Kidney epithelial cell (primary cell): ENCODE measurements around the gene NTNG1. TPM values are rescaled to one million over a fixed set of nuclear protein-coding genes. Genes with fewer than 3 reads are reported as not detected.

Experiments used
- DNase-seq: peaks from one replicate; pipeline ENCODE4 v3.0.0-alpha.2; 2010; ENCODE audit warnings: low read depth
- H3K27me3 ChIP-seq: 2 replicates; pipeline ENCODE4 v1.6.0; 2011; ENCODE audit warnings: low read length; ENCODE audit not compliant: control insufficient read depth, insufficient read depth
- H3K36me3 ChIP-seq: 2 replicates; pipeline ENCODE4 v1.5.1; 2011; ENCODE audit warnings: low read length; ENCODE audit not compliant: control insufficient read depth, insufficient read depth
- H3K4me3 ChIP-seq: 2 replicates; pipeline ENCODE4 v1.5.1; 2011; ENCODE audit warnings: low read depth, mild to moderate bottlenecking, control low read depth, low read length
- CTCF ChIP-seq: IDR thresholded peaks from 2 replicates; pipeline ENCODE4 v1.5.1; 2011; ENCODE audit warnings: mild to moderate bottlenecking, moderate library complexity, low read length, control low read depth, inconsistent platforms; ENCODE audit not compliant: insufficient read depth, poor library complexity, severe bottlenecking
- total RNA-seq: library from RNA; depleted of rRNA; stranded (reverse); fragments of >200 nt; gene quantifications from 2 replicates; pipeline ENCODE4 v1.2.3, GENCODE V29; 2015

Gene NTNG1
- total RNA-seq, 1 donor from 2014 or later, result 3.7 TPM

GRCh38 chr1:107433068-107433467 lies 292.2 kb downstream of the NTNG1 start:
- TF ChIP-seq CTCF, result no peak

GRCh38 chr1:107433635-107434360 lies 293.0 kb downstream of the NTNG1 start:
- Histone ChIP-seq H3K4me3 (no peak overlapping the region), H3K36me3 (no peaks in the 10 kb centered on the region), H3K27me3 (no peaks in the 10 kb centered on the region)
- TF ChIP-seq CTCF, result no peak
- DNase-seq, result no peak

More at GRCh38 chr1:107433068-107433467, 292.2 kb downstream of the NTNG1 start:
- Histone ChIP-seq H3K36me3 (no peaks in the 10 kb centered on the region), H3K27me3 (no peaks in the 10 kb centered on the region), H3K4me3 (no peak overlapping the region)
- no peak for DNase-seq

- TF ChIP-seq CTCF, result no peak
- no peaks in the 10 kb centered on the region for H3K27me3 ChIP-seq
Measured at GRCh38 chr1:107434361-107434693, 293.5 kb downstream of the NTNG1 start.

GRCh38 chr1:107436552-107437241 lies 295.9 kb downstream of the NTNG1 start:
- TF ChIP-seq CTCF, result no peak
- no peak overlapping the region for H3K4me3 ChIP-seq
- H3K27me3 ChIP-seq, result no peaks in the 10 kb centered on the region
- no peak for DNase-seq
- no peaks in the 10 kb centered on the region for H3K36me3 ChIP-seq

More at GRCh38 chr1:107434361-107434693, 293.5 kb downstream of the NTNG1 start:
- no peak overlapping the region for H3K4me3 ChIP-seq
- no peaks in the 10 kb centered on the region for H3K36me3 ChIP-seq
- DNase-seq, result no peak

- no peak overlapping the region for H3K4me3 ChIP-seq
- H3K36me3 ChIP-seq, result no peaks in the 10 kb centered on the region
- no peak for TF ChIP-seq CTCF
- H3K27me3 ChIP-seq, result no peaks in the 10 kb centered on the region
- no peak for DNase-seq
Measured at GRCh38 chr1:107439567-107439966, 298.7 kb downstream of the NTNG1 start.
